HG03095 (cell line): ENCODE results near the gene C17orf75.
"Not testable (repeated sequence)": the region's sequence is repeated elsewhere in the genome, so short reads cannot be mapped to it uniquely, and the experiment has no call there.

Experiments
- ATAC-seq: cut with Tn5 transposase; IDR thresholded peaks from one replicate; pipeline ENCODE4 v1.9.1; 2021; ENCODE audit warnings: moderate library complexity; ENCODE audit not compliant: unreplicated experiment

C17orf75 gene

DNA sequence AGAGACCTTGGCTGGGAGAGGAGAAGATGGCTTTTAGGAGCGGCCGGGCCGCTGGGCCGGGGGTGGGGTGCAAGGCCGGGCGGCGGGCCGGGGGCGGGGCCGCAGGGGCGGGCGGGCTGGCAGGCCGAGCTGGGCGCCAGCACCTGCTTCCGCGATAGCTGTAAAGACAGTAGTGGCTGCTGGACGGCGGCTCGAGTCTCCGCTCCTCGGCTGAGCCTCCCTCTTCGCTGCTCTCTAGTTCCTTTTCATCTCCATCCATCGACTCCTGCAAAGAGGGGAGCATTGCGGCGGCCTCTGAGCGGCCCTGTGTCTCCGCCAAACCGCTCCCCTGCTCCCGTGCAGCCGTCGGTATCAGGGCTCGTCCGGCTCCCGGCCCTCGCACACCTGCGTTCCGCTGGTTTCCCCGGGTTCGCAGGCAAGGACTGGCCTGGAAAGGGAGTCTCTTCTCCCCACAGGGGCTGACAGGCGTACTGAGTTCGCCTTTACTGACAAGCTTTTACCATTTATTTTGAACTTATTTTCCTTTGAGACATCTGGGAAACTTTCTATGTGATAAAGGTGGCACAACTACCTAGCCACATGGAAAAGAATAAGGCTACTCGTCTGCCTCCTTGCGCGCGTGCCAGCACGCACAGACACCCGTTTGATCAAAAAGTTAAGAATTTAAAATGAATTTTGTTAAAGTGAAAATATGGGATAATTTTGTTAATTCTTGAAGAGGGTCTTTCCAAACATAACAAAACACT lies at the start of gene C17orf75:
TSS of gene C17orf75 (minus strand) at position 317 of the 746 bp plus-strand sequence. CDS start at position 283, 34 bp downstream.
- ATAC-seq, result peak; percentile 71

DNA sequence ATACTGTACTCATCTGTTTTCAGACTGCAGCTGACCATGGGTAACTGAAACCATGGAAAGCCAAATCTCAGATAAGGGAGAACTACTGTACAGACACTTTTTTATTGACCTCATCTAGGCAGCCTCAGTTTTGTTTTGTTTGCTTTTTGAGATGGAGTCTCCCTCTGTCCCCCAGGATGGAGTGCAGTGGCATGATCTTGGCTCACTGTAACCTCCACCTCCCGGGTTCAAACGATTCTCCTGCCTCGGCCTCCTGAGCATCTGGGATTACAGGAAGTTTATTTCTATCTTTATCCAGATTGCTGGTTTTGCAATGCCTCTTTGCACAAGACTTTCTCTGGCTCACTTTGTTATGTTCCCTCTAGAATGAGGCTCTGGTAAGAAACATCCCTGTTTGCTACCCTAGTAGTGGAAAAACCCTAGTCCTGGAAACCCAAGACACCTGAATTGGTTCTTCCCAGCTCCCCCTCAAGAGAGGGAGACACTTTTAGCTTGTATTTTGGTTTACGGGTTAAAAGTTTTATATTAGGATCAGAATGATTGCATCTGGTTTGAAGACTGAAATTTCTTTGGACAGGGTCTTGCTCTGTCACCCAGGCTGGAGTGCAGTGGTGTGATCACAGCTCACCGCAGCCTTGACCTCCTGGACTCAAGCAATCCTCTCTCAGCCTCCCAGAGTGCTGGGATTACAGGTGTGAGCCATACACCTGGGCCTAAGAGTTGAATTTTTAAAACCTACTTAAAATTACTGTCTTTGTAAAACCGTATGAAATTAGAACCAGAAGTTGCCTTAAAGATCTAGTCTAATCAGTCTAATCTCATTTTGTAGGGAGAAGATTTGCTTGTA lies 46.9 kb upstream of the C17orf75 start:
- ATAC-seq, result no peak

DNA sequence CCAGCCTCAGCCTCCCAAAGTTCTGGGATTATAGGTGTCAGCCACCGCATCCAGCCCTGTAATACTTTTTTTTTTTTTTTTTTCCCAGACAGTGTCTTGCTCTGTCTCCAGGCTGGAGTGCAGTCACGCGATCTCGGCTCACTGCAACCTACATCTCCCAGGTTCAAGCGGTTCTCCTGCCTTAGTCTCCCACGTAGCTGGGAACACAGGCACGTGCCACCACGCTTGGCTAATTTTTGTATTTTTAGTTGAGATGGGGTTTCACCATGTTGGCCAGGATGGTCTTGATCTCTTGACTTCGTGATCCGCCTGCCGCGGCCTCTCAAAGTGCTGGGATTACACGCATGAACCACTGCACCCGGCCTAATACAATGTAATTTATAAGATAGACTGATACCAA lies 46.2 kb upstream of the C17orf75 start:
- ATAC-seq, result not testable (repeated sequence)

GRCh38 chr17:32386844-32387243 lies 44.9 kb upstream of the C17orf75 start:
- no peak for ATAC-seq

- ATAC-seq, result no peak
Measured at GRCh38 chr17:32385971-32386370, 44.0 kb upstream of the C17orf75 start.

GRCh38 chr17:32385121-32385520 lies 43.1 kb upstream of the C17orf75 start:
- no peak for ATAC-seq

DNA sequence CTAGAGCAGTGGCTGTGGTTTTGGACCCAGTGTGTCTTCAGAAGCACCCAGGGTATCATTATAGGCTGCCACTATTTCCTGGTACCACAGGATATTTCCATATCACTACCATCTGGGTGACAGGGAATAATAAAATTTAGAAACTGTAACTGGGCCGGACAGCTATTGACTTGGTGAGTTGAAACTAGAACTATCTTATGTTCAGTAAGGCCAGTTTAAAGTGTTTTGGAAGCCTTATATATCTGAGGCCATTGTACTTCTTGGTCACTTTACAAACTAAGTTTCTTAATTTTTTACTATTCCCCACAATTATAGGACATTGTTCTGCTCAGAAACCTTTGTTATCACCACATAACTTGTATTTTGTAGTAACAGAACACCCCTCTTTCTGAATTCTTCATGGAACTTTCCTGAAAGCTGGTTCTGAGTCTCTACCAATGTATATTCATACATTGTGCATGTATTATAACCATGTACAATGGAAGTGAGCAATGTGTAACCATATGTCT lies 42.0 kb upstream of the C17orf75 start:
- no peak for ATAC-seq

DNA sequence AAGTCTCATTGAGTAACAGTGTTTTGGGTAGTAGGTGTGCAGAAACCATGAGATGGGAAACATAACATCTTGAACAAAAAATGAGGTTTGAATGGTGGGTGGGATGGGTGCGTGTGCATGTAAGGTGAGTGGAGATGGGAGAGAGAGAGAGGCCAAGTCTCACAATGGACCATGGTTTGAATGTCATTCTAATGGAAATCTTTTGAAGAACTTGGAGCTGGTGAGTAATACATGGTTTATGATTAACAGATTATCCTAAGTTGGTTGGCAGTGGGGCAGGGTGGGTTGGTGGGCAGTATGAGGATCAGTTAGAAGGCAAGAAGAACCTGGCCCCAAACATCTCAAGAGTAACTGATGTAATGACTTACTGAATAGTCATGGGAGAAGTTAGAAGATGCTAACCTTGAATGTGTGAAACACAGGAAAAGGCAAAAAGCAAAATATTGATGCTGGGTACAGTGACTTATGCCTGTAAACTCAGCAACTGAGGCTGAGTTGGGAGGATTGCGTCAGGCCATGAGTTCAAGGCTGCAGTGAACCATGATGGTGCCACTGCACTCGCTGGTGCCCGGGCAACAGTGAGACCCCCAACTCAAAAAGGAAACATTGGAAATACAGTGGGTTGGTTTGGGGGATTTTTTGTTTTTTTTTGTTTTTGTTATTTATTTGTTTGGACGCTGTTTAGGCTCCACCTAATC lies 40.7 kb upstream of the C17orf75 start:
- no peak for ATAC-seq

DNA sequence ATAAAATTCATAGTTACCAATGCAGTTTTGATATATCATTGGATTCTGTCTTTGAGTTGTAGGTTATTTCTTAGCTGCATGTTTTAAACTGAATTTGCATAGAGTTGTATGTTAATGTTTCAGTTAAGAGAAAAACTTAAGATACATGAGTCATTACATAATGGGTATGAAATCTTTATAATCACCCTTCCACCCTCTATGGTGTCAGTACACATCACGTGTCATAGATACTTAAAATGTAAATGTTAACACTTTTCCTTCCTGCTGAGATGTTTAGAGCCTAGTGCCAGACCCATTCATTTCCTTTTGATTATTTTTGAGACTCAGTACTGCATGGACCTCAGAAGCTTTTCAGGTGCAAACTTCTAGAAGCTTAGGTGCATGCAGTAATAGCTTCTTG lies 28.5 kb upstream of the C17orf75 start:
- no peak for ATAC-seq

DNA sequence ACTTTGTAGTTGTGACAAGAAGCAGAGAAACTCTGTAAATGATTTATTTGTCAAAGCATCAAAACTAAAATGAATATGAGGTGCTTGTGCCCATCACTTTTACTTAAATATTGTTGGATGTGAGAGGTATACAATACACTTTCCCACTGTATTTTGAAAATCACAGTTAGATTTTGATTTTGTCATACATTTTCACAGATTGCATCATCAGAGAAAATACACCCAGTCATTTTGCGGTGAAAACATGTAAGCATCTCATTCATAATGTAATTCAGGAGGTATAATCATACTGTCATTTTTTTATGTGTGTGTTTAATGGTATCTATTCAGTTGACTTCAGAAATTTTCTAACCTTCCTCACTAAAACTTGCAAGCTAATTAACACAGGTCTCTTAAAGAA lies 19.3 kb upstream of the C17orf75 start:
- no peak for ATAC-seq

DNA sequence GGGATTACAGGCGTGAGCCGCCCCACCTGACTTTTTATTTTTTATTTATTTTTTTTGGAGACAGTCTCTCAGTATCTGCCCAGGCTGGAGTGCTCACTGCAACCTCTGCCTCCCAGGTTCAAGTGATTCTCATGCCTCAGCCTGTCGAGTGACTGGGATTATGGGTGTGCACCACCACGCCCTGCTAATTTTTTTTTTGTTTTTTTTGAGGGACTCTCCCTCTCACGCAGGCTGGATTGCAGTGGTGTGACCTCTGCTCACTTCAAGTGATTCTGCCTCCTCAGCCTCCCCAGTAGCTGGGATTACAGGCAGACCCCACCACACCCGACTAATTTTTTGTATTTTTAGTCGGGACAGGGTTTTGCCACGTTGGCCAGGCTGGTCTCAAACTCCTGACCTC lies 15.6 kb upstream of the C17orf75 start:
- ATAC-seq, result no peak

DNA sequence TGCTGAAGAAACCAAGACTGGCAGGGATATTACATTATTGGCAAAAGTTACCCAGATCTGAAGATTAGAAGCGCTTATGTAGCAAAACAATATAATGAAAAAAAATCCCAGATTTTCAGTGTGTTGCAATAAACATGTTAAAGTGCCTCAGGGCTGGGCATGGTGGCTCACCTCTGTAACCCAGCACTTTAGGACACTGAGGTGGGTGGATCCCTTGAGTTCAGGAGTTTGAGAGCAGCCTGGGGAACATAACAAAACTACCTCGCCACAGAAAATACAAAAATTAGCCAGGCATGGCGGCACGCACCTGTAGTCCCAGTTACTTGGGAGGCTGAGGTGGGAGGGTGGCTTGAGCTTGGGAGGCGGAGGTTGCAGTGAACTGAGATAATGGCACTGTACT lies 14.8 kb upstream of the C17orf75 start:
- ATAC-seq, result no peak

- no peak for ATAC-seq
Measured at GRCh38 chr17:32356378-32356743, 14.4 kb upstream of the C17orf75 start.

DNA sequence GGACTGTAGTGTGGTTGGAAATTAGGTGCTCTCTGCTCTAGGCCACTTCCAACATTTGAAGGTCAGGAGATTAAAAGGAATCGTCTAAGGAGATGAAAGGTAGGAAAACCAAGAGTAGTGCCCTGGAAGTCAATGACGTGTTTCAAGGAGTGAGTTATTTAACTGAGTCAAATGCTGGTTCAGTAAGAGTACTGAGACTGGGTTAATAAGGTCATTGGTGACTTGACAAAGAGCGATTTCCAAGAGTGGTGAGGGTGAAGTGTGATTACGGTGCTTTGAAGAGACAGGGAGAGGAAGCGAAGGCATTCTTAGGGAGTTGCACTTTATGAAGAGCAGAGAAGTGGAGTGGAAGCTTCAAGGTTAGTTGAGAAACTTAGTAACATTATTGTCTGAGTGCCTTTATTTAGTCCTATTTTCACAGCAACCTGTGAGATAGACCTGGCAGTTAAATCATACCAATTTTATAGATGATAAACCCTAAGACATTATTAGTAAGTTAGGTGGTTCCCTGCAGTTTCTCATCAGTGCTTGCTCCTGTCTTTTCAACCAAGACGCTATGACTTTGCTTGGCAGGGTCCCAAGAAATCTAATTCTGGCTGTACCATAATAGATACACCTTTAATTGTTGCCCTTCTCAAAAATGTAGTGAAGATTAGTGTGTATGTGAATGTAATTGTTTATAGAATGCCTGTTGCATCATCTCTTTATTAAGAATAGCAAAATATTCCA lies 13.8 kb upstream of the C17orf75 start:
- no peak for ATAC-seq

GRCh38 chr17:32352734-32353133 lies 10.8 kb upstream of the C17orf75 start:
- not testable (repeated sequence) for ATAC-seq

GRCh38 chr17:32350666-32351418 lies 8.9 kb upstream of the C17orf75 start:
- peak; percentile 14 for ATAC-seq

DNA sequence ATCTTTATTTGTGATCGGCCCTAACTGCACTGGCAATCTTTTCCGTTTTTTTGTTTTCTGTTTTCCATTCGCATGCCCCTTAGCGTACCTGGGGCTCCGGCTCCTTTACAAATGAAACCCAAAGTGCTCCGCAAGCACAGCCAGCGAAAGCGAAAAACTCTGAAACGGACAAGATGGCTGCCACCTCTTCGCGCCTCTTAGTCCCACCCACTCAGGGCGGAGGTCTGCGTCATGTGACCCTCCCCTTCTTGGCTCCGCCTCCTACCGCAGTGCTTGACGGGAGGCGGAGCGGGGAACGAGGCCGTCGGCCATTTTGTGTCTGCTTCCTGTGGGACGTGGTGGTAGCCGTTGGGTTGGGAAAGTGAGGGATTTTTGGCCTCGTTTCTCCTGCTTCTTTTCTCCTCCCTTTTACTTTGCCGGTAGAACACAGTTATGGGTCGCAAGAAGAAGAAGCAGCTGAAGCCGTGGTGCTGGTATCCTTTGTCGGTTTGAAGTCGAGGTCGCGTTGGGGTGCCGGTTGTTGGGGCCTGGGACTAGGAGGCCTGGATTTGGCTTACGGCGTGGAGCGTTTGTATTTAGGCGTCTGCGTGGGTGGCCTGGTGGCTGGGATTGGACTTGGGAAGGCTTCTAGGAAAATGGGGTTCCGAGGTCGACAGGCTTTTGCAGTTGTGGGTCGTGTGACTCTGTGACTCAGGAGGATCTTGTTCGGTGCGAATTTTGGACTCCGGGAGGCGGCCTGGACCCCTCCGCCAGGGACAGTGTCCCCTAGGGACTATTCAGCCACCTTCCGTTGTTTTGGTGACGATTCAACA lies 8.1 kb upstream of the C17orf75 start, which contains the start of gene ZNF207:
TSS of gene ZNF207 (plus strand) at position 304 of the 812 bp plus-strand sequence. CDS start at position 433, 129 bp downstream.
- ATAC-seq, result peak; percentile 71

GRCh38 chr17:32349503-32349853 lies 7.5 kb upstream of the C17orf75 start:
- no peak for ATAC-seq

- ATAC-seq, result no peak
Measured at GRCh38 chr17:32348483-32348800, 6.5 kb upstream of the C17orf75 start.
